KMS-11 (cell line): Measurements from ENCODE around the gene ABHD6.
"Not testable (repeated sequence)": the region's sequence is repeated elsewhere in the genome, so short reads cannot be mapped to it uniquely, and the experiment has no call there.

Source experiments
- H2AFZ ChIP-seq: fragments of 200-600 bp; sonication (generic); 2 replicates; pipeline ENCODE4 v1.6.1; 2016; ENCODE audit warnings: antibody characterized with exemption, mixed run types, low read depth
- H3K27ac ChIP-seq: fragments of 200-600 bp; sonication (generic); 2 replicates; pipeline ENCODE4 v1.6.1; 2016; ENCODE audit warnings: mild to moderate bottlenecking, mixed run types
- H3K27me3 ChIP-seq: fragments of 200-600 bp; sonication (generic); 2 replicates; pipeline ENCODE4 v1.6.1; 2017; ENCODE audit warnings: mild to moderate bottlenecking, low read depth, mixed run types, moderate library complexity; ENCODE audit not compliant: insufficient read depth
- H3K36me3 ChIP-seq: fragments of 200-600 bp; sonication (generic); 2 replicates; pipeline ENCODE4 v1.6.1; 2017; ENCODE audit warnings: mild to moderate bottlenecking, mixed run types; ENCODE audit not compliant: insufficient read depth
- H3K4me1 ChIP-seq: fragments of 200-600 bp; sonication (generic); 2 replicates; pipeline ENCODE4 v1.6.1; 2016; ENCODE audit warnings: mild to moderate bottlenecking, low read depth, mixed run types; ENCODE audit not compliant: poor library complexity, severe bottlenecking
- H3K4me2 ChIP-seq: fragments of 200-600 bp; sonication (generic); 2 replicates; pipeline ENCODE4 v1.7.0; 2016; ENCODE audit warnings: mild to moderate bottlenecking, mixed run types
- H3K4me3 ChIP-seq: fragments of 200-600 bp; sonication (generic); IDR thresholded peaks from 2 replicates; pipeline ENCODE4 v1.6.1; 2017; ENCODE audit warnings: low read depth, low read length, mixed read lengths; ENCODE audit not compliant: insufficient read depth
- H3K79me2 ChIP-seq: fragments of 200-600 bp; sonication (generic); 2 replicates; pipeline ENCODE4 v1.6.1; 2016; ENCODE audit warnings: low read depth, mixed run types; ENCODE audit not compliant: insufficient read depth
- H3K9ac ChIP-seq: fragments of 200-600 bp; sonication (generic); 2 replicates; pipeline ENCODE4 v1.6.1; 2016; ENCODE audit warnings: mild to moderate bottlenecking, mixed run types
- H4K20me1 ChIP-seq: fragments of 200-600 bp; sonication (generic); 2 replicates; pipeline ENCODE4 v1.6.1; 2016; ENCODE audit warnings: mild to moderate bottlenecking, mixed run types; ENCODE audit not compliant: insufficient read depth
- CTCF ChIP-seq: fragments of 200-600 bp; sonication (generic); conservative IDR thresholded peaks from 2 replicates; pipeline ENCODE4 v1.6.1; 2017; ENCODE audit warnings: low read depth, mild to moderate bottlenecking, antibody characterized with exemption, low read length, moderate library complexity, mixed read lengths

ABHD6 gene

GRCh38 chr3:58200121-58200709, 37.4 kb upstream of the ABHD6 start:
- Histone ChIP-seq H3K4me1 (no peaks in the 10 kb centered on the region), H3K4me2 (no peak overlapping the region)

GRCh38 chr3:58200846-58201355, 36.7 kb upstream of the ABHD6 start:
- no peaks in the 10 kb centered on the region for H4K20me1 ChIP-seq
- H3K27ac ChIP-seq: no peak overlapping the region
- H3K9ac ChIP-seq: no peak overlapping the region
- H3K79me2 ChIP-seq: no peaks in the 10 kb centered on the region
- H3K4me3 ChIP-seq: no peak overlapping the region
- TF ChIP-seq CTCF: no peak
- no peaks in the 10 kb centered on the region for H3K4me1 ChIP-seq
- no peak overlapping the region for H2AFZ ChIP-seq
- no peaks in the 10 kb centered on the region for H3K27me3 ChIP-seq
- no peaks in the 10 kb centered on the region for H3K36me3 ChIP-seq
- H3K4me2 ChIP-seq: no peak overlapping the region

More at GRCh38 chr3:58200121-58200709, 37.4 kb upstream of the ABHD6 start:
- no peak for TF ChIP-seq CTCF
- no peak overlapping the region for H2AFZ ChIP-seq
- no peaks in the 10 kb centered on the region for H3K36me3 ChIP-seq
- H3K79me2 ChIP-seq: no peaks in the 10 kb centered on the region
- no peak overlapping the region for H3K27ac ChIP-seq
- H3K4me3 ChIP-seq: no peak overlapping the region
- H3K27me3 ChIP-seq: no peaks in the 10 kb centered on the region
- H4K20me1 ChIP-seq: no peaks in the 10 kb centered on the region
- H3K9ac ChIP-seq: no peak overlapping the region

- not testable (repeated sequence) for H3K27ac ChIP-seq, H2AFZ ChIP-seq, H3K4me3 ChIP-seq, H3K36me3 ChIP-seq, H3K4me2 ChIP-seq, H3K4me1 ChIP-seq, H3K9ac ChIP-seq, H4K20me1 ChIP-seq, H3K79me2 ChIP-seq, H3K27me3 ChIP-seq
These were observed 36.1 kb upstream of the ABHD6 start for GRCh38 chr3:58201451-58201850.

GRCh38 chr3:58202917-58203360, 34.7 kb upstream of the ABHD6 start:
- H3K27ac ChIP-seq: no peak overlapping the region
- no peak for TF ChIP-seq CTCF
- no peaks in the 10 kb centered on the region for H3K4me1 ChIP-seq
- H3K4me2 ChIP-seq: no peak overlapping the region
- no peaks in the 10 kb centered on the region for H4K20me1 ChIP-seq
- H3K36me3 ChIP-seq: no peaks in the 10 kb centered on the region
- H3K79me2 ChIP-seq: no peaks in the 10 kb centered on the region
- H3K9ac ChIP-seq: no peak overlapping the region
- H3K27me3 ChIP-seq: no peaks in the 10 kb centered on the region
- no peak overlapping the region for H2AFZ ChIP-seq
- no peak overlapping the region for H3K4me3 ChIP-seq

- Histone ChIP-seq H3K4me2 (no peak overlapping the region), H2AFZ (no peak overlapping the region), H3K27me3 (no peaks in the 10 kb centered on the region), H3K79me2 (no peaks in the 10 kb centered on the region), H4K20me1 (no peaks in the 10 kb centered on the region), H3K9ac (no peak overlapping the region), H3K4me3 (no peak overlapping the region), H3K36me3 (no peaks in the 10 kb centered on the region), H3K4me1 (no peaks in the 10 kb centered on the region), H3K27ac (no peak overlapping the region)
- no peak for TF ChIP-seq CTCF
These were observed 34.1 kb upstream of the ABHD6 start for GRCh38 chr3:58203541-58203940.
